ENCODE data around the gene CYP26A1.

DNA sequence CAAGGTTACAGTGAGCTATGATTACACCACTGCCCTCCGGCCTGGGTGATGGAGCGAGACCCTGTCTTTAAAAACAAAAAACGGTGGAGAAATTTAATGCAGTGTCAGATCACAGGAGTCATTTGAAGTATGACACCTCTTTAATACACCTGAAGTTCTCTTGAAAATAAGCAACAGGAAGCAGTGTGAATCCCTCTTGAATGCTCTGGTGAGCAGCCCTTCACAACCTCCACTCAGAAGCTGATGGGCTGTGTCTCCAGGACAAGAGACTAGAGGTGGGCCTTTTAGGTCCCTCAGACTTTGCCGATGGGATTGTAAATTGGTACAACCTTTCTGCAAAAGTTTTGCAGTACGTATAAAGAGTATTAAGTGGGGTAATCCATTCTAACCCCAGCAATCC is 50.1 kb downstream of the CYP26A1 start:
- TF ChIP-seq, protein P1, sequence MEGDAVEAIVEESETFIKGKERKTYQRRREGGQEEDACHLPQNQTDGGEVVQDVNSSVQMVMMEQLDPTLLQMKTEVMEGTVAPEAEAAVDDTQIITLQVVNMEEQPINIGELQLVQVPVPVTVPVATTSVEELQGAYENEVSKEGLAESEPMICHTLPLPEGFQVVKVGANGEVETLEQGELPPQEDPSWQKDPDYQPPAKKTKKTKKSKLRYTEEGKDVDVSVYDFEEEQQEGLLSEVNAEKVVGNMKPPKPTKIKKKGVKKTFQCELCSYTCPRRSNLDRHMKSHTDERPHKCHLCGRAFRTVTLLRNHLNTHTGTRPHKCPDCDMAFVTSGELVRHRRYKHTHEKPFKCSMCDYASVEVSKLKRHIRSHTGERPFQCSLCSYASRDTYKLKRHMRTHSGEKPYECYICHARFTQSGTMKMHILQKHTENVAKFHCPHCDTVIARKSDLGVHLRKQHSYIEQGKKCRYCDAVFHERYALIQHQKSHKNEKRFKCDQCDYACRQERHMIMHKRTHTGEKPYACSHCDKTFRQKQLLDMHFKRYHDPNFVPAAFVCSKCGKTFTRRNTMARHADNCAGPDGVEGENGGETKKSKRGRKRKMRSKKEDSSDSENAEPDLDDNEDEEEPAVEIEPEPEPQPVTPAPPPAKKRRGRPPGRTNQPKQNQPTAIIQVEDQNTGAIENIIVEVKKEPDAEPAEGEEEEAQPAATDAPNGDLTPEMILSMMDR (IDR thresholded peaks at IDR 0.05; ENCODE audit: insufficient read depth, low read depth, low read length) = no peak
- no peak for TF ChIP-seq EZH2 (IDR thresholded peaks at IDR 0.05; ENCODE audit: insufficient read depth, low read length)

All from astrocyte (in vitro differentiated cells and primary cell).